WERI-Rb-1 (cell line): Measurements from ENCODE around the gene TMEM89.
A peak's percentile ranks its signal among the peaks of the same experiment; 100 is the strongest.

Experiments
- DNase-seq: peaks from one replicate; pipeline ENCODE4 v3.0.0-alpha.2; 2020
- H3K27ac ChIP-seq: fragments of 250-450 bp; sonication (Bioruptor Pico); 2 replicates; pipeline ENCODE4 v1.5.1; 2020; ENCODE audit warnings: mild to moderate bottlenecking, moderate library complexity
- H3K27me3 ChIP-seq: fragments of 250-450 bp; sonication (Bioruptor Pico); 2 replicates; pipeline ENCODE4 v1.5.1; 2021; ENCODE audit warnings: mild to moderate bottlenecking, low read depth, moderate library complexity; ENCODE audit not compliant: insufficient read depth, severe bottlenecking
- H3K36me3 ChIP-seq: fragments of 250-450 bp; sonication (Bioruptor Pico); 2 replicates; pipeline ENCODE4 v1.5.1; 2020; ENCODE audit warnings: mild to moderate bottlenecking, moderate library complexity
- H3K4me3 ChIP-seq: 2 replicates; pipeline ENCODE4 v1.5.1; 2011; ENCODE audit warnings: low read depth, mild to moderate bottlenecking, control low read depth, low read length
- H3K9me3 ChIP-seq: fragments of 250-450 bp; sonication (Bioruptor Pico); 2 replicates; pipeline ENCODE4 v1.5.1; 2021; ENCODE audit warnings: mild to moderate bottlenecking, moderate library complexity; ENCODE audit not compliant: severe bottlenecking
- TF ChIP-seq, protein P1 (sequence below): IDR thresholded peaks from 2 replicates; pipeline ENCODE4 v1.5.1; 2011; ENCODE audit warnings: low read depth, mild to moderate bottlenecking, control low read depth, inconsistent platforms, low read length

The TMEM89 gene

DNA sequence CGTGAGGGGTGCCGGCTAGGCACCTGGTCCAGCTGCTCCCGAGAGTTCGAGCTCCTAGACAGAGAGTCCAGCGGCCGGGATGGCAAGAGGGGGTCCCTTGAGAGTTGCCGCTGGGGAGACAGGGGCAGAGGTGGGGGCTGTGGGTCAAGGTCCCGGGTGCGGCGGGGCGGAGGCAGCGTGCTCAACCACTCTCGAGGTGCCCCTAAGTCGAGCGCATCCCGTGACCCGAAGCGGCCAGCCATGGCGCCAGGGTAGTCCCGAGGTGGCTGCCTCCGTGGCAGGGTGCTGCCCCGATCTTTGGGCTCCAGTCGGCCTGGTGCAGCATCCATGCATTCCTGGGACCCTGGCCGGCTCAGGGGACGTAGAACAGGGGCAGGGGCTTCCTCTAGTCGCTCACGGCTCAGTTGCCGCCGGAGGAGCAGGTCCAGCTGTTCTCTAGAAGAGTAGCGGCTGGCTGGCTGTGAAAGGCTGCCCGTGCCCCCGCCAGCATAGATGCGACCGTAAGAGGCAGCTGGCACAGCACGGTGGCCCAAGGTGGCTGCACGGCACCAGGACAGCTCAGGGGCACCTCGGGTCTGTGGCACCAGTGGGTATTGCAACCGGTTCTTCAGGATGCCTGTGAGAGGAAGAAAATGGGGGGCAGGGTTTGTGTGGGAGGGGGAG is 18.5 kb upstream of the TMEM89 start:
- DNase-seq = no peak
- no peaks in the 10 kb centered on the region for H3K27me3 ChIP-seq
- H3K4me3 ChIP-seq = no peak overlapping the region
- no peaks in the 10 kb centered on the region for H3K9me3 ChIP-seq
- peaks cover 85% of the 10 kb centered on the region for H3K36me3 ChIP-seq
- TF ChIP-seq, protein P1, sequence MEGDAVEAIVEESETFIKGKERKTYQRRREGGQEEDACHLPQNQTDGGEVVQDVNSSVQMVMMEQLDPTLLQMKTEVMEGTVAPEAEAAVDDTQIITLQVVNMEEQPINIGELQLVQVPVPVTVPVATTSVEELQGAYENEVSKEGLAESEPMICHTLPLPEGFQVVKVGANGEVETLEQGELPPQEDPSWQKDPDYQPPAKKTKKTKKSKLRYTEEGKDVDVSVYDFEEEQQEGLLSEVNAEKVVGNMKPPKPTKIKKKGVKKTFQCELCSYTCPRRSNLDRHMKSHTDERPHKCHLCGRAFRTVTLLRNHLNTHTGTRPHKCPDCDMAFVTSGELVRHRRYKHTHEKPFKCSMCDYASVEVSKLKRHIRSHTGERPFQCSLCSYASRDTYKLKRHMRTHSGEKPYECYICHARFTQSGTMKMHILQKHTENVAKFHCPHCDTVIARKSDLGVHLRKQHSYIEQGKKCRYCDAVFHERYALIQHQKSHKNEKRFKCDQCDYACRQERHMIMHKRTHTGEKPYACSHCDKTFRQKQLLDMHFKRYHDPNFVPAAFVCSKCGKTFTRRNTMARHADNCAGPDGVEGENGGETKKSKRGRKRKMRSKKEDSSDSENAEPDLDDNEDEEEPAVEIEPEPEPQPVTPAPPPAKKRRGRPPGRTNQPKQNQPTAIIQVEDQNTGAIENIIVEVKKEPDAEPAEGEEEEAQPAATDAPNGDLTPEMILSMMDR = no peak
- no peak overlapping the region for H3K27ac ChIP-seq

DNA sequence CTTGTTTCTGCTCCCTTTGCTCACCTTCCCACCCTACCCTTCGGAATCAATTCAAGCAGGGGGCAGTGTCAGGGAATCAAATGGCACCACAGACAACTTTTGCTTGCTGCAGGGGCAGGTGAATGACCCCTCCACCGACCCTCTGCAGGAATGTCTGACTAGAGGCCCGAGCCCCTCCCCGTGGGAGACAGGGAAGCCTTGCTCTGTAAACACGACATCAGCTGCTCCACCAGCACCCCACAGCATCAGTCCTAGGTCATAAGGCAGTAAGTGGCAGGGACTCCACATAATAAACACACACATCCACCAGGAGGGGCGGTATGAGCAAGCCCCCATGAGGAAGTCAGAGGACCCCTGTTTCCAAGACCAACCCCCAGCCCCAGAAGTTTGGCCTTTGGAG is 15.7 kb upstream of the TMEM89 start:
- TF ChIP-seq, protein P1 = no peak
- H3K36me3 ChIP-seq = peaks cover 70% of the 10 kb centered on the region

DNA sequence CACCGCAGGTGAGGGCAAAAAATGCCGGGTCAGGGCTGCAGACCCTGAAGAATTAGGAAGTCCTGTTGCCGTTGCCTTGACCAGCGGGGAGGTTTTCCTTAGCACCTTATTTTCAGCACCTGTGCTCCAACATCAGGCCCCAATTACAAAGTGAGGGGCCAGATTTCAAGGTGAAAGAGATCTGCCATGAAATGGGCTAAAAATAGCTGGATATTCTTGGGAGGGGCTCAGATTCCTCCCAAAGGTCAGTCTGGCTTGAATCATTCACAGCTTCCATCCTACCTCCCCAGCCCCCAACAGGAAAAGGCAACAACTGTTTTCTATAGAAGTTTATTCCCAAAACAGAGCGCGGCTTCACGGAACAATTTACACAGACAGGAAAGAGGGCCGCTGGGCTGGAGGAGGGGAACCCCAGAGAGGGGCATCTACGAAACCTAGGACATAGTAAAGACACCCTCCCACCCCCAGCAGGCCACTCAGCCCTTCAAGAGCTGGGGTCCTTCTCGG is 14.6 kb upstream of the TMEM89 start:
- TF ChIP-seq, protein P1 = no peak
- DNase-seq = no peak
- peak overlapping the region; percentile 54 for H3K4me3 ChIP-seq
- no peaks in the 10 kb centered on the region for H3K27me3 ChIP-seq
- H3K36me3 ChIP-seq = peaks cover 59% of the 10 kb centered on the region
- H3K27ac ChIP-seq = peak overlapping the region; percentile 72
- H3K9me3 ChIP-seq = no peaks in the 10 kb centered on the region

More for the DNA sequence above, 15.7 kb upstream of the TMEM89 start:
- Histone ChIP-seq H3K27me3 (no peaks in the 10 kb centered on the region), H3K4me3 (no peak overlapping the region), H3K9me3 (no peaks in the 10 kb centered on the region), H3K27ac (no peak overlapping the region)
- no peak for DNase-seq

DNA sequence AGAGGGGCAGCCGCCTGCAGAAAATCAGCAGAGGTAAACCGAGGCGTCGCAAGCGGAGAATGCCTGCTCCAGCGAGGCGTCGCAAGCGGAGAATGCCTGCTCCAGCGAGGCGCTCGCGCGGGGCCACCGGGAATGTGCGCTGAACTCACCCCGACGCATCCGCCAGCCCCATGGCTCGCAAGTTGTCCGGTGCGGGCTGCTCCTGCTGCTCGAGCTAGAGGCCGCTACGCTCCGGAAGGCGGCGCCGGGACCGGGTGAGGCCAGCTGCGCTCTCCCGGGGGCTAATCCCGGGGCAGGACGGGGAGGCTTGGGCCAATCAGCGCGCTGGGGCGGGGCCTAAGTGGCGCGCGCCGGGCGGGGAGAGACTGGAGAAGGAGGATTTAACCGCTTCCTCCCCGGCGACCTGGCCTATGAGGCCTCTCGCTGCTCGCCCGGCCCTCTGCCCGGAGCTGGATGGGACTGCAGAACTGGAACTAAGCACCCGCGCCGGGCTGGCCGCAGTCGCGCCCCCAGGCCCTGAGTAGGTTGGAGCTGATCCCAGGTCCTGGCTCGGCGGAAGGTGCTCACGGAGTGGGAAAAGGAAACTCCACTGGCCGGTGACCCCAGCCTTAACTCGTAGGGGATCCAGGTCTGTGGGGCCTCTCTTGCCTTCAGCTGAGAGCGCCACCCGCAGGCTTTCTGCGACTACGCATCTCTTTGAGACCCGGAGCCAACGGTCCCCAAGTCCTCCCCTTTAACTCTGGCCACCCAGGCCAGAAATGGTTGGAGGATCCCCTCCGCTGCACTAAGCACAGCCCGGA is 13.9 kb upstream of the TMEM89 start, which contains the start of gene SLC26A6:
SLC26A6 (minus strand) TSS at position 240 of the 800 bp plus-strand sequence; CDS start at position 172, 68 bp downstream.
- peak; percentile 98 for DNase-seq

DNA sequence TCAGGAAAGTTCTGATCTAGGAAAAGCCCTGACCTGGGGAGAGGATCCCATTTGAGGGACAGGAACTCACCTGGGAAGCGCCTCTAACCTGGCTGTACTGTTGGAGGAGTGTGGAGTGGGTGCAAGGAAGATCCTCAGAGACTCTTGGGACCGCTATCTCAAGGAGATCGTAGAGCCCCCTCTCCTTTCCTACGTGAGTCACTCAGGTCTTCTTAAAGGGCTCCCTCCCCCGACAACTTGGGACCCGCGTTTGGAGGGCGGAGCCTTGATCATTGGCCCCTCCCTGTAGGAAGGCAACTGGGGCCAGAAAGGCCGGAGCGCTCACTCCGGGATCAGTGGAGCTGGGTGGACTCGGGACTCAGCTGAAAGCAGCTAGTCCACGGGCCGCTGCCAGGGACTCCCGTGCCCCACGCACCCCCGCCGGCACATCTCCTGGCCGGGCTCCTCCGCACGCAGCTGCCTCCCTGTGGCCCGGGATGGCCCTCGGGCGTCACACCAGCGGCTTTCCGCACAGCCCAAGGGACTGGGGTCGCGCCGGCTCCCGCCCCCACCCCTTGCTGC is 13.2 kb upstream of the TMEM89 start:
- Histone ChIP-seq H3K27me3 (no peaks in the 10 kb centered on the region), H3K9me3 (no peaks in the 10 kb centered on the region), H3K27ac (peak overlapping the region; percentile 72), H3K36me3 (peaks cover 49% of the 10 kb centered on the region), H3K4me3 (peak overlapping the region; percentile 54)
- TF ChIP-seq, protein P1 = no peak
- DNase-seq = peak; percentile 79

More for the DNA sequence above, 13.9 kb upstream of the TMEM89 start, which contains the start of gene SLC26A6:
- H3K9me3 ChIP-seq = no peaks in the 10 kb centered on the region
- peak within 1 kb of the TSS; percentile 54 for H3K4me3 ChIP-seq
- no peaks in the 10 kb centered on the region for H3K27me3 ChIP-seq
- peak within 1 kb of the TSS; percentile 72 for H3K27ac ChIP-seq
- TF ChIP-seq, protein P1 = peak; percentile 91
- peaks cover 54% of the 10 kb centered on the region for H3K36me3 ChIP-seq
